Testis (tissue), 2 donors: ENCODE data around the gene PDE4B.

Experiments used
- CTCF ChIP-seq, 3 experiments: fragments of 450-650 bp in 2 of 3; fragments of 200-600 bp in 1 of 3; sonication (generic) in 1 of 3; IDR thresholded peaks; one replicate each; pipeline ENCODE4 v1.5.1; 2016 to 2019; ENCODE audit warnings: antibody characterized with exemption in 3 of 3, mild to moderate bottlenecking in 2 of 3, moderate library complexity in 1 of 3
- POLR2A ChIP-seq: fragments of 450-650 bp; IDR thresholded peaks from one replicate; pipeline ENCODE4 v1.6.1; 2017; ENCODE audit warnings: antibody characterized with exemption, mild to moderate bottlenecking, moderate library complexity

DNA sequence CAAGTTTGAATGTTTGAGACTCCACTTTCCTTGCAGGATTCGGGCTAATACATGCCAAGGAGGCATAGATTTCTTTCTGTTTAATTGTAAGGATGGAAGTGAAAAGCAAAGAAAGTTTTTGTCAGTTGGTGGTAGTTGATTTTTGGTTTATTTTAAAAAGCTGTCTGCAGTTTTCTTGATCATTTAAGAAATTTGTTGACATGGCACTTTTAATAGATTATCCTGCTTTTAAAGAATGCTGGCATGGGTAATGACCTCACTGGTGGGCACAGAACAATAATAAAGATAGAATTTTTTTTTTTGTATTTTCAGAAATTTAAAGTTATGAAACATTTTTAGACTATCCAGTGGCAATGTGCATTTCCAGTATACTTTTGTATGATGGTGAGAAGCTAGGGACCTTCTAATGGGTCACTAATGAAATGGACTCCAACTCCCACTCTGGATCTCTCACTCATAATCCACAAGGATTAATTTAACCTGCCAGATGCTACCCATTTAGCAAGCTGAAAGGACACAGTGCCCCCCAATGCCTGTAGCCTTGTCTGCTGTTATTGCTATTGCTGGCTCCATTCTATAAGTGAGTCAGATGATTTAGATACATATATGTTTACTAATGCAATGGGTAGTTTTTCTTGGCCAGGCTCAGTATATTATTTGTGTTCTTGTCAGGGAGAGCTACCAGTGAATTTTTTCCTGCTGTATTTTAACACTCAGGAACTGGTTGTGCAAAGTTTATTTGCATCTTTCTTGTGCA lies 551.1 kb downstream of the PDE4B start:
- TF ChIP-seq CTCF (IDR thresholded peaks at IDR 0.05) (no peak), POLR2A (no peak)
